Measurements from ENCODE around the gene LRP2.

DNA sequence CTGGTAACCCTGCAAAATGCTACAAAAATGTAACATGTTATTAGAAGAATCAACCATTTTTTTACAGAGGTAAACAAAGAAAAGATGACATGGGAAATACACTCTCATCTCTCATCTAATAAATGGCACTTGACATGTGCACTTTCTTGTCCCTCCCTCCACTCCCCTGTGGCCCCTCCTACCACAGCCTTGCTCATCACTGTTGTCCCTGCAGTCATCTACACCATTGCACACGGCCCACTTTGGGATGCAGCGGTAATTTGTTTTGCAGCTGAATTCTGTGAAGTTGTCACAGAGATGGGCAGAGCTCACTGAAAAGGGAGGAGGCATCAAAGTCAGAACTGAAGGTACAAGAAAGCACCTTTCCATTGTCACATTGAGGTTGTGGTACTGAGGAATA, 189.4 kb downstream of the LRP2 start:
- TF ChIP-seq, protein P1, sequence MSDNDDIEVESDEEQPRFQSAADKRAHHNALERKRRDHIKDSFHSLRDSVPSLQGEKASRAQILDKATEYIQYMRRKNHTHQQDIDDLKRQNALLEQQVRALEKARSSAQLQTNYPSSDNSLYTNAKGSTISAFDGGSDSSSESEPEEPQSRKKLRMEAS (IDR thresholded peaks at IDR 0.05; ENCODE audit: low read depth, low read length): no peak
- TF ChIP-seq, protein P2, sequence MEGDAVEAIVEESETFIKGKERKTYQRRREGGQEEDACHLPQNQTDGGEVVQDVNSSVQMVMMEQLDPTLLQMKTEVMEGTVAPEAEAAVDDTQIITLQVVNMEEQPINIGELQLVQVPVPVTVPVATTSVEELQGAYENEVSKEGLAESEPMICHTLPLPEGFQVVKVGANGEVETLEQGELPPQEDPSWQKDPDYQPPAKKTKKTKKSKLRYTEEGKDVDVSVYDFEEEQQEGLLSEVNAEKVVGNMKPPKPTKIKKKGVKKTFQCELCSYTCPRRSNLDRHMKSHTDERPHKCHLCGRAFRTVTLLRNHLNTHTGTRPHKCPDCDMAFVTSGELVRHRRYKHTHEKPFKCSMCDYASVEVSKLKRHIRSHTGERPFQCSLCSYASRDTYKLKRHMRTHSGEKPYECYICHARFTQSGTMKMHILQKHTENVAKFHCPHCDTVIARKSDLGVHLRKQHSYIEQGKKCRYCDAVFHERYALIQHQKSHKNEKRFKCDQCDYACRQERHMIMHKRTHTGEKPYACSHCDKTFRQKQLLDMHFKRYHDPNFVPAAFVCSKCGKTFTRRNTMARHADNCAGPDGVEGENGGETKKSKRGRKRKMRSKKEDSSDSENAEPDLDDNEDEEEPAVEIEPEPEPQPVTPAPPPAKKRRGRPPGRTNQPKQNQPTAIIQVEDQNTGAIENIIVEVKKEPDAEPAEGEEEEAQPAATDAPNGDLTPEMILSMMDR (IDR thresholded peaks at IDR 0.05; ENCODE audit: low read depth, low read length): no peak
- no peak for TF ChIP-seq POLR2A (IDR thresholded peaks at IDR 0.05; ENCODE audit: extremely low read depth, insufficient read length)
- no peak for TF ChIP-seq MYC (IDR thresholded peaks at IDR 0.05; ENCODE audit: low read depth, low read length)

Data from NB4 (cell line).